ENCODE measurements around the gene SNRPA1.

- TF ChIP-seq EP300 (IDR thresholded peaks at IDR 0.05) (no peak), CTCF (IDR thresholded peaks at IDR 0.05) (peak in 1 of 7 experiments; percentile 15)
Measured at GRCh38 chr15:101276501-101277037, 18.5 kb downstream of the SNRPA1 start.

Measured in stomach (tissue), 4 donors.